Gastrocnemius medialis (tissue), 4 donors: ENCODE measurements around the gene SYNRG.

ENCODE experiments used
- POLR2A ChIP-seq, 2 donors: fragments of 450-650 bp; IDR thresholded peaks; one replicate each; pipeline ENCODE4 v1.6.1; 2017; ENCODE audit warnings: antibody characterized with exemption in 2 of 2, mild to moderate bottlenecking in 2 of 2, moderate library complexity in 2 of 2
- TF ChIP-seq, protein P1 (sequence below), 5 experiments: fragments of 450-650 bp in 3 of 5; fragments of 200-600 bp in 2 of 5; sonication (generic) in 2 of 5; IDR thresholded peaks in 4 of 5; conservative IDR thresholded peaks in 1 of 5; 1 replicate in 4 of 5; 2 replicates in 1 of 5; pipeline ENCODE4 v1.5.1; 2016 to 2019; ENCODE audit warnings: antibody characterized with exemption in 5 of 5, mild to moderate bottlenecking in 3 of 5, moderate library complexity in 3 of 5

DNA sequence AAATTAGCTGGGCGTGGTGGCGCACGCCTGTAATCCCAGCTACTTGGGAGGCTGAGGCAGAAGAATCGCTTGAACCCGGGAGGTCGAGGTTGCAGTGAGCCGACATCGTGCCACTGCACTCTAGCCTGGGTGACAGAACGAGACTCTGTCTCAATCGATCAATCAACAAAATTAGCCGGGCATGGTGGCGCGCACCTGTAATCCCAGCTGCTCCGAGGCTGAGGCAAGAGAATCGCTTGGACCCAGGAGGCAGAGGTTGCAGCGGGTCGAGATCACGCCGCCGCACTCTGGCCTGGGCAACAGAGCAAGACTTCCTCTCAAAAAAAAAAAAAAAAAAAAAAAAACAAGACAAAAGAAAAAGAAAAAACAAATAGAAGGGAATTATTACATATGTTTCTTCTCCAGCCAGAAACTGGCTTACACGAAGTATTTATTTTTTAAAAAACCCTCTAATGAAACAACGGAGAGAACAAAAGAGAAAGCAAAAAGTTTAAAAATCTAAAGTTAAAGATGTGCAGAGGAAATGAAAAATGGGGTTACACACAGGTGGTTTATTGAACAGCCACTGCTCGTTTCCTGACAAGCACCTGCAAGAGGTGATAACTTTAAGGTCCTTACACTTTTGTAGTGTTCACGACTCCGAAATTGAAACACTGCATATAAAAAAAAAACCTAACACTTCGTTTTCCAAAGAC, 1.4 kb downstream of the SYNRG start:
- TF ChIP-seq, protein P1, sequence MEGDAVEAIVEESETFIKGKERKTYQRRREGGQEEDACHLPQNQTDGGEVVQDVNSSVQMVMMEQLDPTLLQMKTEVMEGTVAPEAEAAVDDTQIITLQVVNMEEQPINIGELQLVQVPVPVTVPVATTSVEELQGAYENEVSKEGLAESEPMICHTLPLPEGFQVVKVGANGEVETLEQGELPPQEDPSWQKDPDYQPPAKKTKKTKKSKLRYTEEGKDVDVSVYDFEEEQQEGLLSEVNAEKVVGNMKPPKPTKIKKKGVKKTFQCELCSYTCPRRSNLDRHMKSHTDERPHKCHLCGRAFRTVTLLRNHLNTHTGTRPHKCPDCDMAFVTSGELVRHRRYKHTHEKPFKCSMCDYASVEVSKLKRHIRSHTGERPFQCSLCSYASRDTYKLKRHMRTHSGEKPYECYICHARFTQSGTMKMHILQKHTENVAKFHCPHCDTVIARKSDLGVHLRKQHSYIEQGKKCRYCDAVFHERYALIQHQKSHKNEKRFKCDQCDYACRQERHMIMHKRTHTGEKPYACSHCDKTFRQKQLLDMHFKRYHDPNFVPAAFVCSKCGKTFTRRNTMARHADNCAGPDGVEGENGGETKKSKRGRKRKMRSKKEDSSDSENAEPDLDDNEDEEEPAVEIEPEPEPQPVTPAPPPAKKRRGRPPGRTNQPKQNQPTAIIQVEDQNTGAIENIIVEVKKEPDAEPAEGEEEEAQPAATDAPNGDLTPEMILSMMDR (IDR thresholded peaks at IDR 0.05 in 4 of 5, conservative IDR thresholded peaks at IDR 0.05 in 1 of 5), result no peak
- no peak for TF ChIP-seq POLR2A (IDR thresholded peaks at IDR 0.05)
